Measurements from ENCODE around the gene GNA14.
"Not testable (repeated sequence)": the region's sequence is repeated elsewhere in the genome, so short reads cannot be mapped to it uniquely, and the experiment has no call there.

Gene GNA14

DNA sequence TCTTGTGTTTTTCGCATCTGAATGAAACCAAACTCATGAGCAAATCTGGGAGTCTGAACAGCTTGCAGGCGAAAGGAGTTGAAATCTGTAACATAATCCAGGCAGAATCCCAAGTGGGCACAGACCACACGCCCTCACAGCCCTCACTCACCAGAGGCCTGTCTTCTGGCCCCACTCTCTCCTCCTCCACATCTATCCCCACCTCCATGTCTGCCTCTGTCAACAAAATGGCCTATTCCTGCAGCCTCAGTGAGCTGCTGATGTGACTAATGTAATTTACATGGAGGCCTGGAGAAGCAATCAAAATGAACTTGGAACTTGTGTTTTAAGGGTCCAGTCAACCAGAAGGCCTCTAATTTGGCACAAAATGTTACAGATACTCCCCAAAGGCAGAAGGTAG lies 136.6 kb downstream of the GNA14 start:
- Histone ChIP-seq H3K79me2 (ENCODE audit: control insufficient read depth, insufficient read depth, low read length, unreplicated experiment) (no peaks in the 10 kb centered on the region), H3K4me1 (ENCODE audit: control insufficient read depth, insufficient read depth, low read length, unreplicated experiment) (peaks cover 22% of the 10 kb centered on the region), H3K27ac (ENCODE audit: low read depth, low read length) (no peak overlapping the region), H3K4me3 (ENCODE audit: low read depth, low read length) (no peak overlapping the region), H3K27me3 (ENCODE audit: insufficient read depth, low read length) (no peaks in the 10 kb centered on the region), H3K36me3 (ENCODE audit: insufficient read depth, low read length) (no peaks in the 10 kb centered on the region), H2AFZ (ENCODE audit: low read length, unreplicated experiment) (no peak overlapping the region)

GRCh38 chr9:77510666-77511065 lies 137.5 kb downstream of the GNA14 start:
- Histone ChIP-seq H3K4me3 (ENCODE audit: low read depth, low read length) (no peak overlapping the region), H3K36me3 (ENCODE audit: insufficient read depth, low read length) (no peaks in the 10 kb centered on the region), H2AFZ (ENCODE audit: low read length, unreplicated experiment) (no peak overlapping the region), H3K27ac (ENCODE audit: low read depth, low read length) (no peak overlapping the region), H3K79me2 (ENCODE audit: control insufficient read depth, insufficient read depth, low read length, unreplicated experiment) (no peaks in the 10 kb centered on the region), H3K27me3 (ENCODE audit: insufficient read depth, low read length) (no peaks in the 10 kb centered on the region), H3K4me1 (ENCODE audit: control insufficient read depth, insufficient read depth, low read length, unreplicated experiment) (peaks cover 22% of the 10 kb centered on the region)

GRCh38 chr9:77508396-77508795 lies 139.7 kb downstream of the GNA14 start:
- Histone ChIP-seq H3K79me2 (ENCODE audit: control insufficient read depth, insufficient read depth, low read length, unreplicated experiment) (no peaks in the 10 kb centered on the region), H3K27ac (ENCODE audit: low read depth, low read length) (no peak overlapping the region)

DNA sequence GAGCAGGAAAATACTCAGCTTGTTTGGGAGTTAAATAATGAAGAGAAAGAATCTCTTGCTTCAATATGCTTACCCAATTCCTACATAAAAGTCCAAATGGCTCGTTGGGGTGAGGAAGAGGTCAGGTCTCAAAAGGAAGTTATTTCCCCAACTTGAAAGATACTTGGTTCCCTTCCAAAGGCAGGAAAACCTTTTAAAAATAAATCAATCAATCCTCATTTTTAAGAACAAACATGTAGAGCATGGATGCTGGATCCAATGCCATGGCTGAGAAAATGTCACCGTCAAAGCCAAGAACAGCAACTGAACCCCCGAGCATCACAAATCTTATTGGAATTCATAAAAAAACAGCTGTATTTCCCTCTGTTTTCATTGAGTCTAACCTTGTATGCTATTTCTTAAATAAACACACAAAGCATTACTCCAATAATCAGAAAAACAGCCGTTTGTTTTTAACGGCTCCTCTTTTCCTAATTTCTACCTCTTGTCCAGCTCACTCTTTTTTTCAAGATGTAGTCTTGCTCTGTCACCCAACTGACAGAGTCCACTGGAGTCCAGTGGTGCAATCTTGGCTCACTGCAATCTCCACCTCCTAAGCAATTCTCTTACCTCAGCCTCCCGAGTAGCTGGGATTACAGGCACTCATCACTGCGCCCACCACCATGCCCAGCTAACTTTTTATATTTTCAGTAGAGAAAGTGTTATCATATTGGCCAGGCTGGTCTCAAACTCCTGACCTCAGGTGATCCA lies 140.7 kb downstream of the GNA14 start:
- no peaks in the 10 kb centered on the region for H3K27me3 ChIP-seq (ENCODE audit: insufficient read depth, low read length)
- H3K27ac ChIP-seq (ENCODE audit: low read depth, low read length), result no peak overlapping the region
- H3K36me3 ChIP-seq (ENCODE audit: insufficient read depth, low read length), result no peaks in the 10 kb centered on the region
- H2AFZ ChIP-seq (ENCODE audit: low read length, unreplicated experiment), result peak overlapping the region; percentile 24
- peaks cover 7% of the 10 kb centered on the region for H3K4me1 ChIP-seq (ENCODE audit: control insufficient read depth, insufficient read depth, low read length, unreplicated experiment)
- no peak overlapping the region for H3K4me3 ChIP-seq (ENCODE audit: low read depth, low read length)
- no peaks in the 10 kb centered on the region for H3K79me2 ChIP-seq (ENCODE audit: control insufficient read depth, insufficient read depth, low read length, unreplicated experiment)

More at GRCh38 chr9:77508396-77508795, 139.7 kb downstream of the GNA14 start:
- no peak overlapping the region for H3K4me3 ChIP-seq (ENCODE audit: low read depth, low read length)
- H3K27me3 ChIP-seq (ENCODE audit: insufficient read depth, low read length), result no peaks in the 10 kb centered on the region
- H3K36me3 ChIP-seq (ENCODE audit: insufficient read depth, low read length), result no peaks in the 10 kb centered on the region
- H3K4me1 ChIP-seq (ENCODE audit: control insufficient read depth, insufficient read depth, low read length, unreplicated experiment), result peaks cover 17% of the 10 kb centered on the region
- H2AFZ ChIP-seq (ENCODE audit: low read length, unreplicated experiment), result no peak overlapping the region

GRCh38 chr9:77505232-77505631 lies 142.9 kb downstream of the GNA14 start:
- H3K79me2 ChIP-seq (ENCODE audit: control insufficient read depth, insufficient read depth, low read length, unreplicated experiment), result no peaks in the 10 kb centered on the region
- H3K36me3 ChIP-seq (ENCODE audit: insufficient read depth, low read length), result no peaks in the 10 kb centered on the region
- no peak overlapping the region for H3K27ac ChIP-seq (ENCODE audit: low read depth, low read length)
- peaks cover 7% of the 10 kb centered on the region for H3K4me1 ChIP-seq (ENCODE audit: control insufficient read depth, insufficient read depth, low read length, unreplicated experiment)
- H3K4me3 ChIP-seq (ENCODE audit: low read depth, low read length), result no peak overlapping the region
- H2AFZ ChIP-seq (ENCODE audit: low read length, unreplicated experiment), result no peak overlapping the region
- no peaks in the 10 kb centered on the region for H3K27me3 ChIP-seq (ENCODE audit: insufficient read depth, low read length)

GRCh38 chr9:77502568-77502967 lies 145.6 kb downstream of the GNA14 start:
- no peak overlapping the region for H2AFZ ChIP-seq (ENCODE audit: low read length, unreplicated experiment)
- no peak overlapping the region for H3K4me3 ChIP-seq (ENCODE audit: low read depth, low read length)
- H3K27ac ChIP-seq (ENCODE audit: low read depth, low read length), result no peak overlapping the region
- no peaks in the 10 kb centered on the region for H3K79me2 ChIP-seq (ENCODE audit: control insufficient read depth, insufficient read depth, low read length, unreplicated experiment)
- H3K27me3 ChIP-seq (ENCODE audit: insufficient read depth, low read length), result no peaks in the 10 kb centered on the region
- peaks cover 7% of the 10 kb centered on the region for H3K4me1 ChIP-seq (ENCODE audit: control insufficient read depth, insufficient read depth, low read length, unreplicated experiment)
- H3K36me3 ChIP-seq (ENCODE audit: insufficient read depth, low read length), result no peaks in the 10 kb centered on the region

GRCh38 chr9:77498891-77499290 lies 149.2 kb downstream of the GNA14 start:
- peaks cover 10% of the 10 kb centered on the region for H3K4me1 ChIP-seq (ENCODE audit: control insufficient read depth, insufficient read depth, low read length, unreplicated experiment)
- no peak overlapping the region for H2AFZ ChIP-seq (ENCODE audit: low read length, unreplicated experiment)
- no peaks in the 10 kb centered on the region for H3K36me3 ChIP-seq (ENCODE audit: insufficient read depth, low read length)
- no peak overlapping the region for H3K27ac ChIP-seq (ENCODE audit: low read depth, low read length)
- H3K4me3 ChIP-seq (ENCODE audit: low read depth, low read length), result no peak overlapping the region
- H3K27me3 ChIP-seq (ENCODE audit: insufficient read depth, low read length), result no peaks in the 10 kb centered on the region
- no peaks in the 10 kb centered on the region for H3K79me2 ChIP-seq (ENCODE audit: control insufficient read depth, insufficient read depth, low read length, unreplicated experiment)

- Histone ChIP-seq H3K27ac (ENCODE audit: low read depth, low read length) (no peak overlapping the region), H3K79me2 (ENCODE audit: control insufficient read depth, insufficient read depth, low read length, unreplicated experiment) (no peaks in the 10 kb centered on the region), H3K4me1 (ENCODE audit: control insufficient read depth, insufficient read depth, low read length, unreplicated experiment) (peaks cover 10% of the 10 kb centered on the region), H2AFZ (ENCODE audit: low read length, unreplicated experiment) (no peak overlapping the region), H3K36me3 (ENCODE audit: insufficient read depth, low read length) (no peaks in the 10 kb centered on the region), H3K27me3 (ENCODE audit: insufficient read depth, low read length) (no peaks in the 10 kb centered on the region), H3K4me3 (ENCODE audit: low read depth, low read length) (no peak overlapping the region)
These were observed 150.6 kb downstream of the GNA14 start for GRCh38 chr9:77497322-77498198.

GRCh38 chr9:77495834-77496671 lies 152.1 kb downstream of the GNA14 start:
- no peaks in the 10 kb centered on the region for H3K79me2 ChIP-seq (ENCODE audit: control insufficient read depth, insufficient read depth, low read length, unreplicated experiment)
- peak overlapping the region; percentile 29 for H3K27ac ChIP-seq (ENCODE audit: low read depth, low read length)
- H3K27me3 ChIP-seq (ENCODE audit: insufficient read depth, low read length), result no peaks in the 10 kb centered on the region
- no peaks in the 10 kb centered on the region for H3K36me3 ChIP-seq (ENCODE audit: insufficient read depth, low read length)
- peak overlapping the region; percentile 44 for H2AFZ ChIP-seq (ENCODE audit: low read length, unreplicated experiment)
- H3K4me3 ChIP-seq (ENCODE audit: low read depth, low read length), result no peak overlapping the region
- peaks cover 10% of the 10 kb centered on the region for H3K4me1 ChIP-seq (ENCODE audit: control insufficient read depth, insufficient read depth, low read length, unreplicated experiment)

GRCh38 chr9:77490279-77490678 lies 157.8 kb downstream of the GNA14 start:
- not testable (repeated sequence) for H3K79me2 ChIP-seq (ENCODE audit: control insufficient read depth, insufficient read depth, low read length, unreplicated experiment); H3K27ac ChIP-seq (ENCODE audit: low read depth, low read length); H2AFZ ChIP-seq (ENCODE audit: low read length, unreplicated experiment); H3K4me3 ChIP-seq (ENCODE audit: low read depth, low read length); H3K27me3 ChIP-seq (ENCODE audit: insufficient read depth, low read length); H3K36me3 ChIP-seq (ENCODE audit: insufficient read depth, low read length); H3K4me1 ChIP-seq (ENCODE audit: control insufficient read depth, insufficient read depth, low read length, unreplicated experiment)
